Measurements from ENCODE around the gene NDUFAF5. TPM values are rescaled to one million over a fixed set of nuclear protein-coding genes. Genes with fewer than 3 reads are reported as not detected.

The NDUFAF5 gene
- total RNA-seq, 3 donors from 2014 or later, result 27.4 to 41.5 (median 40.6) TPM

DNA sequence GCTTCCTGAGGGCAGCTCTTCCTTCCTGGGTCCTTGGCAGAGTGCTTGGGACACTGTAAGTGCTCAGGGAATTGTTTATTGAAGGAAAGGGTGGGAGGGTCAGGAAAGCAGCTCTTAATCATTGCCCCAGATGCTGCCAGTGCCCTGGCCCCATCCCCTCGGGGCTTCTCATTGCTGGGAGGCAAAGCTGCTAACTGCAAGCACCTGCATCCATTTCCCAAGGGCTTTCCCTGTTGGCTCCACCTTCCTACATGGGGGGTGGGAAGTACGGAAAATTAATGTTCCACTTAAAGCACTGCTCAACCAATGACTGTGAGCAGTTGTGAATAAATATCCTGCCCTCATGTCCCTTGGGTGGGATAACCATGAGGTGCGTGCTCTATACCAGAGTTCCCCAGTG is 56.4 kb downstream of the NDUFAF5 start:
- no peaks in the 10 kb centered on the region for H3K4me1 ChIP-seq (ENCODE audit: low read depth)
- TF ChIP-seq, protein P1, sequence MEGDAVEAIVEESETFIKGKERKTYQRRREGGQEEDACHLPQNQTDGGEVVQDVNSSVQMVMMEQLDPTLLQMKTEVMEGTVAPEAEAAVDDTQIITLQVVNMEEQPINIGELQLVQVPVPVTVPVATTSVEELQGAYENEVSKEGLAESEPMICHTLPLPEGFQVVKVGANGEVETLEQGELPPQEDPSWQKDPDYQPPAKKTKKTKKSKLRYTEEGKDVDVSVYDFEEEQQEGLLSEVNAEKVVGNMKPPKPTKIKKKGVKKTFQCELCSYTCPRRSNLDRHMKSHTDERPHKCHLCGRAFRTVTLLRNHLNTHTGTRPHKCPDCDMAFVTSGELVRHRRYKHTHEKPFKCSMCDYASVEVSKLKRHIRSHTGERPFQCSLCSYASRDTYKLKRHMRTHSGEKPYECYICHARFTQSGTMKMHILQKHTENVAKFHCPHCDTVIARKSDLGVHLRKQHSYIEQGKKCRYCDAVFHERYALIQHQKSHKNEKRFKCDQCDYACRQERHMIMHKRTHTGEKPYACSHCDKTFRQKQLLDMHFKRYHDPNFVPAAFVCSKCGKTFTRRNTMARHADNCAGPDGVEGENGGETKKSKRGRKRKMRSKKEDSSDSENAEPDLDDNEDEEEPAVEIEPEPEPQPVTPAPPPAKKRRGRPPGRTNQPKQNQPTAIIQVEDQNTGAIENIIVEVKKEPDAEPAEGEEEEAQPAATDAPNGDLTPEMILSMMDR (IDR thresholded peaks at IDR 0.05), result no peak
- intact Hi-C loops (cut with DNase I, micrococcal nuclease), result no loop called here
- no peaks in the 10 kb centered on the region for H3K36me3 ChIP-seq (ENCODE audit: low read depth)
- ATAC-seq (no peak), DNase-seq (no peak)
- H3K9me3 ChIP-seq, result no peaks in the 10 kb centered on the region
- H3K4me3 ChIP-seq, result no peak overlapping the region

- TF ChIP-seq, protein P1 (IDR thresholded peaks at IDR 0.05), result no peak
- Histone ChIP-seq H3K9me3 (no peaks in the 10 kb centered on the region), H3K36me3 (ENCODE audit: low read depth) (no peaks in the 10 kb centered on the region), H3K4me1 (ENCODE audit: low read depth) (no peaks in the 10 kb centered on the region), H3K4me3 (no peak overlapping the region)
- ATAC-seq (no peak), DNase-seq (no peak)
- intact Hi-C loops (cut with DNase I, micrococcal nuclease), result no loop called here
Observed at GRCh38 chr20:13844296-13844695, 59.5 kb downstream of the NDUFAF5 start.

GRCh38 chr20:13851279-13851678 is 66.5 kb downstream of the NDUFAF5 start:
- TF ChIP-seq, protein P1 (IDR thresholded peaks at IDR 0.05), result no peak

GRCh38 chr20:13852306-13852705 is 67.5 kb downstream of the NDUFAF5 start:
- H3K4me3 ChIP-seq, result no peak overlapping the region
- intact Hi-C loops (cut with DNase I, micrococcal nuclease), result no loop called here
- no peaks in the 10 kb centered on the region for H3K9me3 ChIP-seq
- no peaks in the 10 kb centered on the region for H3K36me3 ChIP-seq (ENCODE audit: low read depth)
- H3K4me1 ChIP-seq (ENCODE audit: low read depth), result no peaks in the 10 kb centered on the region
- ATAC-seq, result no peak
- TF ChIP-seq, protein P1 (IDR thresholded peaks at IDR 0.05), result no peak
- DNase-seq, result no peak

More at GRCh38 chr20:13851279-13851678, 66.5 kb downstream of the NDUFAF5 start:
- Histone ChIP-seq H3K36me3 (ENCODE audit: low read depth) (no peaks in the 10 kb centered on the region), H3K9me3 (no peaks in the 10 kb centered on the region), H3K4me1 (ENCODE audit: low read depth) (no peaks in the 10 kb centered on the region), H3K4me3 (no peak overlapping the region)
- intact Hi-C loops (cut with DNase I, micrococcal nuclease), result no loop called here
- DNase-seq (no peak), ATAC-seq (no peak)

- Histone ChIP-seq H3K4me3 (no peak overlapping the region), H3K9me3 (no peaks in the 10 kb centered on the region), H3K36me3 (ENCODE audit: low read depth) (no peaks in the 10 kb centered on the region), H3K4me1 (ENCODE audit: low read depth) (no peaks in the 10 kb centered on the region)
- no peak for ATAC-seq
- TF ChIP-seq, protein P1 (IDR thresholded peaks at IDR 0.05), result no peak
- no peak for DNase-seq
- intact Hi-C loops (cut with DNase I, micrococcal nuclease), result no loop called here
Observed at GRCh38 chr20:13855613-13856012, 70.8 kb downstream of the NDUFAF5 start.

- TF ChIP-seq, protein P1 (IDR thresholded peaks at IDR 0.05), result no peak
- intact Hi-C loops (cut with DNase I, micrococcal nuclease), result no loop called here
- ATAC-seq, result no peak
Observed at GRCh38 chr20:13856354-13856753, 71.5 kb downstream of the NDUFAF5 start.

More at GRCh38 chr20:13856354-13856753, 71.5 kb downstream of the NDUFAF5 start:
- Histone ChIP-seq H3K4me3 (no peak overlapping the region), H3K9me3 (no peaks in the 10 kb centered on the region), H3K4me1 (ENCODE audit: low read depth) (no peaks in the 10 kb centered on the region), H3K36me3 (ENCODE audit: low read depth) (no peaks in the 10 kb centered on the region)
- DNase-seq, result no peak

All from mucosa of descending colon (tissue), 3 donors.